K562 (cell line): Measurements from ENCODE around the gene RETSAT. TPM values are rescaled to one million over a fixed set of nuclear protein-coding genes. Genes with fewer than 3 reads are reported as not detected.

Source experiments
- ELF2 ChIP-seq: fragments of 250-450 bp; sonication (Bioruptor Pico); IDR thresholded peaks from 2 replicates; pipeline ENCODE4 v1.5.0; 2021; ENCODE audit warnings: mild to moderate bottlenecking
- HDAC2 ChIP-seq: fragments of 450-650 bp; IDR thresholded peaks from 2 replicates; pipeline ENCODE4 v1.6.1; 2016; ENCODE audit warnings: mild to moderate bottlenecking
- HNRNPLL ChIP-seq: fragments of 200-400 bp; formaldehyde crosslinking; IDR thresholded peaks from 2 replicates; pipeline ENCODE4 v1.6.1; 2017; ENCODE audit warnings: low read length, low read depth, mild to moderate bottlenecking; ENCODE audit not compliant: poor library complexity, severe bottlenecking
- MIER1 ChIP-seq: fragments of 450-650 bp; IDR thresholded peaks from 2 replicates; pipeline ENCODE4 v1.6.1; 2016; ENCODE audit warnings: antibody characterized with exemption, mild to moderate bottlenecking, low read depth
- NONO ChIP-seq, 2 experiments: fragments of 200-400 bp in 1 of 2; fragments of 450-650 bp in 1 of 2; formaldehyde crosslinking in 1 of 2; IDR thresholded peaks; 2 replicates each; pipeline ENCODE4 v1.6.1; 2017; ENCODE audit warnings: low read depth in 2 of 2, mild to moderate bottlenecking in 2 of 2, moderate library complexity in 2 of 2, low read length in 1 of 2
- NR2F6 ChIP-seq: fragments of 450-650 bp; formaldehyde crosslinking; IDR thresholded peaks from 2 replicates; pipeline ENCODE4 v1.4.0; 2020; ENCODE audit warnings: mild to moderate bottlenecking
- PHF8 ChIP-seq: fragments of 200-600 bp; sonication (generic); IDR thresholded peaks from 2 replicates; pipeline ENCODE4 v1.6.1; 2012; ENCODE audit warnings: mixed run types, mild to moderate bottlenecking, inconsistent platforms, low read length, moderate library complexity, borderline replicate concordance
- RB1 ChIP-seq: fragments of 450-650 bp; IDR thresholded peaks from 2 replicates; pipeline ENCODE4 v1.6.1; 2017; ENCODE audit warnings: low read depth, mild to moderate bottlenecking
- RBM15 ChIP-seq: fragments of 200-400 bp; formaldehyde crosslinking; IDR thresholded peaks from 2 replicates; pipeline ENCODE4 v1.6.1; 2018; ENCODE audit warnings: mild to moderate bottlenecking, low read length, moderate library complexity; ENCODE audit not compliant: insufficient read depth
- SMARCE1 ChIP-seq: fragments of 450-650 bp; IDR thresholded peaks from 2 replicates; pipeline ENCODE4 v1.7.1; 2016; ENCODE audit warnings: mild to moderate bottlenecking
- TFAP4 ChIP-seq: sonication (generic); formaldehyde crosslinking; IDR thresholded peaks from 2 replicates; pipeline ENCODE4 v1.8.0; 2022; ENCODE audit warnings: missing genetic modification reagents, mild to moderate bottlenecking, moderate library complexity, borderline replicate concordance
- TSC22D4 ChIP-seq: fragments of 450-650 bp; IDR thresholded peaks from 2 replicates; pipeline ENCODE4 v1.6.1; 2016; ENCODE audit warnings: missing genetic modification characterization, missing biosample characterization, control low read depth
- XRCC5 ChIP-seq: fragments of 200-400 bp; formaldehyde crosslinking; IDR thresholded peaks from 2 replicates; pipeline ENCODE4 v1.6.1; 2017; ENCODE audit warnings: low read depth, mild to moderate bottlenecking, low read length
- ZBTB12 ChIP-seq: fragments of 250-450 bp; sonication (Bioruptor Pico); IDR thresholded peaks from 2 replicates; pipeline ENCODE4 v1.4.0; 2020
- ZFP36 ChIP-seq: fragments of 150-350 bp; IDR thresholded peaks from 2 replicates; pipeline ENCODE4 v1.6.1; 2018; ENCODE audit warnings: low read length, low read depth; ENCODE audit not compliant: partially characterized antibody
- ZNF133 ChIP-seq: fragments of 250-450 bp; sonication (Bioruptor Pico); IDR thresholded peaks from 2 replicates; pipeline ENCODE4 v1.4.0; 2020; ENCODE audit warnings: mild to moderate bottlenecking
- ZNF277 ChIP-seq: fragments of 250-450 bp; sonication (Bioruptor Pico); IDR thresholded peaks from 2 replicates; pipeline ENCODE4 v1.8.0; 2022; ENCODE audit warnings: inconsistent platforms, mild to moderate bottlenecking, moderate library complexity, borderline replicate concordance
- ZNF644 ChIP-seq: fragments of 200-800 bp; sonication (Bioruptor generic); IDR thresholded peaks from 2 replicates; pipeline ENCODE4 v1.6.1; 2016; ENCODE audit warnings: low read depth, missing genetic modification characterization, missing compliant biosample characterization
- polyA plus RNA-seq, 8 experiments: library from polyadenylated mRNA; depleted of rRNA in 4 of 8; stranded (reverse) in 5 of 8; unstranded in 3 of 8; fragments of >200 nt; fragmentation: Nextera tagmentation in 2 of 8; fragmentation: Illumina TruSeq in 1 of 8; extraction: Ambion mirVana in 2 of 8; extraction: Trizol in 1 of 8; gene quantifications; 2 replicates each; pipeline versions ENCODE4 v1.2.1 to v1.2.3, GENCODE V29; 2011 to 2014; ENCODE audit warnings: inconsistent platforms in 1 of 8, missing spikeins in 1 of 8
- total RNA-seq, 7 experiments: library from RNA; depleted of rRNA in 6 of 7; stranded (reverse); fragments of >200 nt in 6 of 7; fragmentation: Illumina TruSeq in 2 of 7; extraction: Trizol in 2 of 7; gene quantifications; 2 replicates each; pipeline versions ENCODE4 v1.2.1 to v1.2.3, GENCODE V29; 2011 to 2021; ENCODE audit warnings: low replicate concordance in 1 of 7
- TF ChIP-seq, protein P1 (sequence below): sonication (generic); formaldehyde crosslinking; IDR thresholded peaks from 2 replicates; pipeline ENCODE4 v1.8.0; 2022; ENCODE audit warnings: missing genetic modification reagents, mild to moderate bottlenecking, borderline replicate concordance
- TF ChIP-seq, protein P2 (sequence below): fragments of 450-650 bp; formaldehyde crosslinking; IDR thresholded peaks from 2 replicates; pipeline ENCODE4 v1.4.0; 2020; ENCODE audit warnings: mild to moderate bottlenecking, moderate library complexity

The RETSAT gene
- total and polyA plus RNA-seq, 9 of the 15 experiments (the other 6 are each of a cell fraction or from before 2014, with no cell fraction given): 1.9 to 21.6 (median 16.5) TPM

GRCh38 chr2:85353876-85354285 lies 447 bp downstream of the RETSAT start (continued):
- TF ChIP-seq HNRNPLL (no peak), PHF8 (no peak), NONO (IDR thresholded peaks at IDR 0.05; ENCODE audit: low read depth in 2 of 2, low read length in 1 of 2) (no peak), ZBTB12 (CRISPR knock-in tag) (no peak), ELF2 (no peak), NR2F6 (CRISPR knock-in tag) (no peak), TFAP4 (CRISPR knock-in tag) (no peak), SMARCE1 (peak; percentile 51; the same call in 1 of the 2 replicates), RB1 (peak; percentile 4; the same call in 1 of the 2 replicates), RBM15 (no peak), ZNF277 (CRISPR knock-in tag) (no peak), ZFP36 (no peak), XRCC5 (no peak), MIER1 (no peak), ZNF644 (tag) (no peak), ZNF133 (CRISPR knock-in tag) (no peak), TSC22D4 (no peak), HDAC2 (no peak)
- TF ChIP-seq, protein P1, sequence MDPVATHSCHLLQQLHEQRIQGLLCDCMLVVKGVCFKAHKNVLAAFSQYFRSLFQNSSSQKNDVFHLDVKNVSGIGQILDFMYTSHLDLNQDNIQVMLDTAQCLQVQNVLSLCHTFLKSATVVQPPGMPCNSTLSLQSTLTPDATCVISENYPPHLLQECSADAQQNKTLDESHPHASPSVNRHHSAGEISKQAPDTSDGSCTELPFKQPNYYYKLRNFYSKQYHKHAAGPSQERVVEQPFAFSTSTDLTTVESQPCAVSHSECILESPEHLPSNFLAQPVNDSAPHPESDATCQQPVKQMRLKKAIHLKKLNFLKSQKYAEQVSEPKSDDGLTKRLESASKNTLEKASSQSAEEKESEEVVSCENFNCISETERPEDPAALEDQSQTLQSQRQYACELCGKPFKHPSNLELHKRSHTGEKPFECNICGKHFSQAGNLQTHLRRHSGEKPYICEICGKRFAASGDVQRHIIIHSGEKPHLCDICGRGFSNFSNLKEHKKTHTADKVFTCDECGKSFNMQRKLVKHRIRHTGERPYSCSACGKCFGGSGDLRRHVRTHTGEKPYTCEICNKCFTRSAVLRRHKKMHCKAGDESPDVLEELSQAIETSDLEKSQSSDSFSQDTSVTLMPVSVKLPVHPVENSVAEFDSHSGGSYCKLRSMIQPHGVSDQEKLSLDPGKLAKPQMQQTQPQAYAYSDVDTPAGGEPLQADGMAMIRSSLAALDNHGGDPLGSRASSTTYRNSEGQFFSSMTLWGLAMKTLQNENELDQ (CRISPR knock-in tag): no peak
- TF ChIP-seq, protein P2, sequence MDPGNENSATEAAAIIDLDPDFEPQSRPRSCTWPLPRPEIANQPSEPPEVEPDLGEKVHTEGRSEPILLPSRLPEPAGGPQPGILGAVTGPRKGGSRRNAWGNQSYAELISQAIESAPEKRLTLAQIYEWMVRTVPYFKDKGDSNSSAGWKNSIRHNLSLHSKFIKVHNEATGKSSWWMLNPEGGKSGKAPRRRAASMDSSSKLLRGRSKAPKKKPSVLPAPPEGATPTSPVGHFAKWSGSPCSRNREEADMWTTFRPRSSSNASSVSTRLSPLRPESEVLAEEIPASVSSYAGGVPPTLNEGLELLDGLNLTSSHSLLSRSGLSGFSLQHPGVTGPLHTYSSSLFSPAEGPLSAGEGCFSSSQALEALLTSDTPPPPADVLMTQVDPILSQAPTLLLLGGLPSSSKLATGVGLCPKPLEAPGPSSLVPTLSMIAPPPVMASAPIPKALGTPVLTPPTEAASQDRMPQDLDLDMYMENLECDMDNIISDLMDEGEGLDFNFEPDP: no peak
